ENCODE results near the gene PPIL4.

DNA sequence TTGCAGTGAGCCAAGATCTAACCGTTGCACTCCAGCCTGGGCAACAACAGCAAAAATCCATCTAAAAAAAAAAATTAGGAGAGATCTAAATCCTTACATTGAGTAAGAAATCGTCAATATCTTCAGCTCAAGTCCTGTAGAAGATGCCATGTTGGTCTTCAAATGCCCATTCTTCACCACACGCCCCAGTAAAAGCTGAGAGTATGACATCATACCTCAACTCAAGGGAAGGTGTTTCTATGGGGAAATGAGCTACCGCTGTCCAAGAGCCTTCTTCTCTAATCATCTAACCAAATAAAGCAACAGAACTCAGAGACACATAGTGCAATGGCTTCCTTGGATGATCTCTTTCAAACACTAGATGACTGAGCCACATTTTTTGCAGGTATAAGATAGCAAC is 58.5 kb downstream of the PPIL4 start:
- TF ChIP-seq EZH2 (IDR thresholded peaks at IDR 0.05), result no peak
- no peak for TF ChIP-seq POLR2AphosphoS5 (IDR thresholded peaks at IDR 0.05; ENCODE audit: borderline replicate concordance, low read depth, low read length)
- TF ChIP-seq FOXP2 (optimal IDR thresholded peaks at IDR 0.05; ENCODE audit: control extremely low read depth, extremely low read length, insufficient read depth), result no peak

Data from SK-N-MC (cell line).